Measurements from ENCODE around the gene ZBTB39.

DNA sequence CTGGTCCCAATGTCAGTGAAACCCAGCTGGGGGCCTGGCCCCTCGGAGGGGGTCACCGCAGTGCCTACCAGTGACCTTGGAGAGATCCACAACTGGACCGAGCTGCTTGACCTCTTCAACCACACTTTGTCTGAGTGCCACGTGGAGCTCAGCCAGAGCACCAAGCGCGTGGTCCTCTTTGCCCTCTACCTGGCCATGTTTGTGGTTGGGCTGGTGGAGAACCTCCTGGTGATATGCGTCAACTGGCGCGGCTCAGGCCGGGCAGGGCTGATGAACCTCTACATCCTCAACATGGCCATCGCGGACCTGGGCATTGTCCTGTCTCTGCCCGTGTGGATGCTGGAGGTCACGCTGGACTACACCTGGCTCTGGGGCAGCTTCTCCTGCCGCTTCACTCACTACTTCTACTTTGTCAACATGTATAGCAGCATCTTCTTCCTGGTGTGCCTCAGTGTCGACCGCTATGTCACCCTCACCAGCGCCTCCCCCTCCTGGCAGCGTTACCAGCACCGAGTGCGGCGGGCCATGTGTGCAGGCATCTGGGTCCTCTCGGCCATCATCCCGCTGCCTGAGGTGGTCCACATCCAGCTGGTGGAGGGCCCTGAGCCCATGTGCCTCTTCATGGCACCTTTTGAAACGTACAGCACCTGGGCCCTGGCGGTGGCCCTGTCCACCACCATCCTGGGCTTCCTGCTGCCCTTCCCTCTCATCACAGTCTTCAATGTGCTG is 11.0 kb downstream of the ZBTB39 start:
- TF ChIP-seq CTCF (IDR thresholded peaks at IDR 0.05), result no peak
- no peak for TF ChIP-seq POLR2A (IDR thresholded peaks at IDR 0.05)

Measured in Peyer's patch (tissue), 4 donors.